GM18507 (cell line): ENCODE data around the gene ALKAL2.

ENCODE experiments used
- DNase-seq: peaks from one replicate; pipeline ENCODE4 v3.0.0; 2011; ENCODE audit warnings: low read depth; ENCODE audit not compliant: insufficient read length; ENCODE audit errors: extremely low spot score
- FAIRE-seq: peaks from 2 replicates; lab custom pipeline; 2011; peaks lifted over from hg19 to GRCh38; lab: Jason Lieb, UNC

The ALKAL2 gene

DNA sequence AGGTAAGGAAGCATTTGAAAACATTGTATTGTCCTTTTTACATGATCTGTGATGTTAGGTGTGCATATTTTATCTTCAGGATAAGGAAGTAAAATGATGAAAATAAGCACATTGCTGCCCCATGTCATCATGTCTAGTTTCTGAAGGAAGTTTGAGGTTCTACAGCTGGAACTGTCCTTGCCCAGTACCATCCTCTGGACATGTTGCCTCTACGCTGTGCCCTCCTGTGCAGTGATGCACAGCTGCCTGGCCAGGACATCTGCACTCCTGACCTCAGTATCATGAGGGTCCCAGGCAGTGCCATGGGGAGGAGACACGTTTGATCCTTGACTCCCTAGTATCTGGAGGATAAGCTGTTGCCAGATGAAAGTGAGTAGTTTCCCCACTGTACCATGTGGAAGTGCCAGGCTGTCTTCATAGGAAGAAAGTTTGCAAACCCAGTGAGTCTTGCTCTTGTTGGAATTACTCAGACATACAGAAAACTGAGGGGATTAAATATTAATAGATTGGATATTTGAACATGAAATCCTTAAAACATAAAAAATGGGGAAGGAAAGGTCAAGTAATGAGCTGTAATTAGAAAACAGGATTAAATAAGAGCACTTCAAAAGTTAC lies 9.5 kb downstream of the ALKAL2 start:
- DNase-seq (no peak), FAIRE-seq (no peak)

DNA sequence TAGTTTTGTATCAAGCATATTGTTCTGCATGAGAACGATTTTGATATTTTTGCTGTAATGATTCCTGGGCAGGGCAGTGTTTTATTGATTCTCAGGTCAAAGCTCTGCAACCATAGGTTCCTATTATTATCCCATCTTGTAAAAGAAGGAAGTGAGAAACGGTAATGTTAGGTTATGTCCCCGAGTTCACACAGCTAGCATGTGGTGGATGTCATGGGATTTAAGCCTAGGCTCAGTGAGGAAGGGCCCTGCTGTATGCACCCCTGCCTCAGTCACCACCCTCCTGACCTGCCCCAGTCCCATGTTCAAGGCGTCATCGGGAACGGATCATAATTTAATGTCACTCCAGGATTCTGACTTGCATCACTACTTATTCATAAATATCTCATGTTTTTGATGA lies 12.4 kb downstream of the ALKAL2 start:
- FAIRE-seq (peak; percentile 84), DNase-seq (no peak)

DNA sequence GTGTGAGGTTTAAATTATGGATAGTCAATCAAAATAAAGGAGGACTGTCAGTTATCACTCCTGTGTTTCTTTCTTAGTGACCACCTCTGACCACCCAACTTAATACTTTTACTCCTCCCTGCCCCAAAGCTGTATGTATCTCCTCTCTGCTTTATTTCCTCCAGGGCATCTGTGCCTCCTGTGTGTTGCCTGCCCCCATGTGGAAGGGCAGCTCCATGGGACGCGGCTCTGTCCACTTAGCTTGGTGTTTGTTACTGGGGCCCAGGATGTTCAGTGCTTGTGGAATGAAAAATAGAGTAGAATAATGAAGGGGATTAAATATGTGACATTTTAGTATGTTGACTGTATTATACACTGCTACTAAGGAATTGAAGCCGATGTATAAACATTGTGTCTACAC lies 13.4 kb downstream of the ALKAL2 start:
- DNase-seq = no peak
- FAIRE-seq = no peak

DNA sequence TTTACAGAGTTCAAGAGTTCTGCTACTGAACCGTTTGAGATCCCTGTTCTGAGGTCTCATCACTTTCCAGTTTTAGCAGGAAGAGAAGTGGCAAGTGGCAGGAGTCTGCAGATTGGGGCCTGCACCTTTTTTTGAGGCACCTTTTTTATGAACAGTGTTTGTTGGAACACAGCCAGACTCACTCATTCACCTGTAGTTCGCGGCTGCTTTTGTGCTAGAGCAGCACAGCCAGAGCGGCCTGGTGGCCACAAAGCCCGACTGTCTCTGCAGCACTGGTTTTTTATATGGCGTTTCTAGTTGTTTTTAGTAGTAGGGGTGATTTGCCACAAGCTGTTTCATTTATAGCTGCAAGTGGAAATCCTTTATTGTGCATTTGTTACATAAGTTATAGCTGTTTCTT lies 14.6 kb downstream of the ALKAL2 start:
- DNase-seq (no peak), FAIRE-seq (no peak)

DNA sequence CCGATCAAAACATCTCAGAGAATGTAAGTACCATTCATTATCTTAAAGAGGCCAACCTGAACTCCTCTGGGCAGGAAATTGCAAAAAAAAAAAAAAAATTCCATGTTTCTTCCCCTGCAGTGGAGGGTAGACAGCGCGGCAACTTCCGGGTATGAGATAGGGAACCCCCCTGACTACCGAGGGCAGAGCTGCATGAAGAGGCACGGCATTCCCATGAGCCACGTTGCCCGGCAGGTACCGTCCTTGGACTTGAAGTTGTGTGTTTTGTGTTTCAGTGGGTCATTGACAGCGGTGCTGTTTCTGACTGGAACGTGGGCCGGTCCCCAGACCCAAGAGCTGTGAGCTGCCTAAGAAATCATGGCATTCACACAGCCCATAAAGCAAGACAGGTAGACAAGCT lies 16.0 kb downstream of the ALKAL2 start:
- DNase-seq (no peak), FAIRE-seq (no peak)

DNA sequence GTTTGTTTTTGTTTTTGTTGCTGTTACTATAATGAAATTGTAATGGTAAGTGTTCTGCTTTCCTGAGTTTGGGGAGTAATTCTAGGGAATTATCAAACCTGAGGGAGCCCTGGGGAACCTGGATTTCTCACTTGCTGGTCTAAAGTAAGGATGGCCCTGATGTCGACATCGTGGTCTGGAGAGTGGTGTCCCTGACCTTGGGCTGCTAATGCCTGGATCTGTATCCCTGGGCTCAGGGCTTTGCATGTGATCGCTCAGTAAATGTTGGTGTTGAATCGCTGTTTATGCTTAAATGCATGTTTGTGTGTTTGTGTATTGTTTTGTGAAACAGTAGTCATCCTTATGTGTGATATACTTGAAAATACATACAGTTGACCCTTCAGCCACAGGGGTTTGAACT lies 17.0 kb downstream of the ALKAL2 start:
- DNase-seq (no peak), FAIRE-seq (no peak)

DNA sequence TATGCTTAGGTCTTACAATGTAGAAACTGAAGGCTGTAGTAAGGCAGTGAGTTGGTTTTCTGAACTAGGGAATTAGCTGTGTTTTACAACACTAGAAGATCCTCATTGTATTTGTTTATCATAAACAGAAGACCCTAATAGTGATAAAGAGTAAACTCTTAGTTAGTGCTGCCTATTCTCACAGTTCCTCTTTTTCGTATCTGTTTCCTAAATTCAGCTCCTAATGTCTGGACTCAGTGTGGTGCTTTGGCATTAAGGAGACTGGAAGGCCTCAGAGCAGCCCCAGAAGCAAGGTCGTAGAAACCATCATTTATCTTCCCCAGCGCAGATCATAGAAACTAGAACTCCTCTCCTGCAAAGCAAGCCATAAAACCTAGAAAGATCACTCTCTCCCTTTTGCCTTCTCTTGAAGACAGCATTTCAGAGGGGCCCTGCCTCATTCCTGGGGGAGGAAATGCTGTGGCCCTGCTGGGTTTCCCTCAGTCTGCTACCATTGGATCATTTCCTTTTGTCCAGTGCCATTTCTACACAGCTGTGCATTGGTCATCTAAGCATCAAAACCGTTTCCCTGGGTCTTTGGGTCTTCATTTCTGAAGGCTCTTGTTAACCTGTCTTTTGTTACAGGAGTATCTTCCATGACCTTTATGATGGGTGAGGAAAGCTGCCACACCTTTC lies 18.4 kb downstream of the ALKAL2 start:
- no peak for DNase-seq
- no peak for FAIRE-seq

DNA sequence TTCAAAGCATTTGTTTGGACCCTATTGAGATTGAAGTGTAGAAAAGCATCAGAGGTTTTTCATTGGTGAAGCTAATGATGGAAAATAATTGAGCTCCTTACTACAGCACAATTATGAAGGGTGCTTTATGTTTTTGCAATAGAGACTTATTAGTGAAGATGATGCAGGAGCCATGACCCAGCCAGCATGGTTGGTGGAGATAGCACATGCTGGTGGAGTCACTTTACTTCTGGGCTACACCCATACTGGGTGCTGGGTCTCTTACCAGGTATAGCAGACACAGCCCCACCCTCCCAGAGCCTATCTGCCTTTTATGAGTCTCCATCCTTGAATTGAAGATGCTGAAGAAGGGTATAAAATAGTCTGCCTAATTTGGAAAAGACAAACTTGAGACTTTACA lies 19.6 kb downstream of the ALKAL2 start:
- DNase-seq (no peak), FAIRE-seq (no peak)

DNA sequence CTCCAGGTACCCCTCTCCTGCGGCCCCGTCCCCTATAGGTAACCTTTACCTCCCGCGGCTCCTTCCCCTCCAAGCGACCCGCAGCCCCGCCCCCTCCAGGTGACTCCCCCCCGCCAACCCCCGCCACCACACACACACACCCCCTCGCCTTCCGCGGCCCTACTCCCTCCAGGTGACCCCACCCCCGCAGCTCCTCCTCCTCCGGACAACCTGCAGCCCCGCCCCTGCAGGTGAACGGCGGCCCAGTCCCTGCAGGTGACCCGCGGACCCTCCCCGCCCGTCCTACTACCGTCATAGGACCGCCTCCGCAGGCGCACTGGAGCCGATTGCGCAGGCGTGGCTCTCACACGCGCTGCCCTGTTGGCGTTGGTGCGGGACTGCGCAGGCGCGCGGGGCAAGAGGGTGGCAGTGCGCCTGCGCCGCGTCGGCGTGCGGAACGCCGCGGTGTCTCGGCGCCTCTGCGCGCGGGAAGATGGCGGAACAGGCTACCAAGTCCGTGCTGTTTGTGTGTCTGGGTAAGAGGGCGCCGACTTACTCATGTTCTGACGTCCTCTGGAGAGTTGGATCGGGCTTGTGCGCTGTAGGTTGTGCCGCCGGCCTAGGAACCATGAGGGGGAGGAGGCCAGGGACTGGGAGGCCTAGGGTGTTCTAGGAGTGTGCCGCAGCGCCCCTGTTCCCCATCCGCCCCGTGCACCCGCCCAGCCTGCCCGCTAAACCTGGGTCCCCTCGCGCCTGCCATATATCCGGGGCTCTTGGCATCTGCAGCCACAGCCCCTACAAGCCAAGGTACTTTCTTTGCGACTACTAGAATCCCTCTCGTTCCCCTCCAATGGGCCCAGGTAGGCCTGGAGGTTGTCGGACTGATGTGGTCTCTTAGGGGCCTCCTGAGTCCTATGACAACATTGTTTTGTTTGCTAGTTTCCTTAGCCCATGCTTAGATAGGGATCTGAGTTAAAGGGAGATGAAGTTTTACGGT lies 23.1 kb downstream of the ALKAL2 start, which contains the start of gene ACP1:
Gene ACP1, plus strand, starts transcription at position 455 of the 976 bp plus-strand sequence. Its CDS starts 18 bp downstream, at position 473.
- FAIRE-seq = peak; percentile 91

DNA sequence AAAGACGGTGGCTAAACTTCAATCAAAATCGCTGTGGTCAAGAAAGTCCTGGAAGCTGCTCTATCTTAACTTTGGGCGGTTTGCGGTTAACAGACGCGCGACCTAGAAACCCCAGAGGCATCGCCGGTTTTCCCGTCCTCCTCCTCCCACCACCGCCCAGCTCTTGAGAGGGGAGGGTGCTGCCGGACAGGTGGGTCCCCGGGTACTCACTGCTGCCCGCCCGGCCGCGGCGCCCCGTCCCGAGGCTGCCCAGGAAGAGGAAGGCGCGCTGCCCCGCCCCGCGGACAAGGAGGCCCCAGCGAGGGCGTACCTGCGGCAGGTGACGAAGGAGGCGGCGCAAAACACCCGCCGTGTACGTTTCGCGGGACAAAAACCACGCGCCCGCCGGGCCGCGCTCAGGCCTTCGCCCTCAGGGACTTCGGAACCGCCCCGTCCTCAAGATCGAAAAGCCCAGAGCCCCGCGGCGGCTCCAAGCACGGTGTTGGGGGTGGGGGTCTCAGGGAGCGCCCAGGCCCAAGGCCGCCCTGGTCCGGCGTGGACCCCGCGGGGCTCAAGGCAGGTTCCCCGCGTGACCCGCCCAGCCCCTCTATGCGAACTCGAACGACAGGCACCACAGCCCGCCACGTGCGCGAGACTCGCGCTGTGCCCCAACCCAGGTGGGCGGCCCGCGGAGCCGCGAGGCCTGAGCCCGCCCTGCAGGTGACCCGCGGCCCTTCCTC lies 24.0 kb downstream of the ALKAL2 start, which contains the start of gene SH3YL1:
Gene SH3YL1, minus strand, starts transcription at position 259 of the 719 bp plus-strand sequence. Its CDS starts 48 bp downstream, at position 211.
- DNase-seq (no peak), FAIRE-seq (no peak)

More for the DNA sequence above, 23.1 kb downstream of the ALKAL2 start, which contains the start of gene ACP1:
- peak; percentile 96 for DNase-seq

DNA sequence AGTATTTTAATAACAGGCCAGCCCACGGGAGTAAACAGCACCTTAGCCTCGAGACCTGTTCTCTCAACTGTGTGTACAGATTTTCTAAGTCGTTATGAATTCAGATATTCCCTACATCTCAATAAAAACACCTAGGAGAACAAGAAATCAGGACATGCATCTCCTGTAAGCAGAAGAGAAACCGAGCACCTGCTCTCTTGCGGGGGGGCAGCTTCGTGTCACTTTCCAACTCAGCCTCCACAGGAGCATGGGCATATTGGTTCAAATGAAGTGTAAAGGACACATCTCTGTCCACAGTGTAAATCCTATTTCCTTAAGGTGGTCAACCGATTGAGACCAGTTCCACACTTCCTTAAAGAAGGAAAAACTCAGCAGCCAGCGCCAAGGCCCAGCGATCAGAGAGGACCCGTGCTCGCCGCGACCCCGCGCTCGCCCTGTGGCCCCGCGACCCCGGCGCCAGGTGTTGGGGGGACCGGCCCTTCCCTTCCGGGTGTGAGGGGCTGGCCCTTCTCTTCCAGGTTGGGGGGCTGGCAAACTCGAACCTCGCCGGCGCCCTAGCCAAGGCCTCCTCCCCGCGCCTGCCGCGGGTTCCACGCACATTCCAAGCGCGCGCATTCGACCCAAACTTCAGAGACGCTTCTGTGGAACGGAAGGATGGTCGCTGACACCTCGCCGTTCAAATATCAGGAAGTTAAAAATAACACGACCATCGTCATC lies 24.7 kb downstream of the ALKAL2 start:
- FAIRE-seq (no peak), DNase-seq (no peak)

DNA sequence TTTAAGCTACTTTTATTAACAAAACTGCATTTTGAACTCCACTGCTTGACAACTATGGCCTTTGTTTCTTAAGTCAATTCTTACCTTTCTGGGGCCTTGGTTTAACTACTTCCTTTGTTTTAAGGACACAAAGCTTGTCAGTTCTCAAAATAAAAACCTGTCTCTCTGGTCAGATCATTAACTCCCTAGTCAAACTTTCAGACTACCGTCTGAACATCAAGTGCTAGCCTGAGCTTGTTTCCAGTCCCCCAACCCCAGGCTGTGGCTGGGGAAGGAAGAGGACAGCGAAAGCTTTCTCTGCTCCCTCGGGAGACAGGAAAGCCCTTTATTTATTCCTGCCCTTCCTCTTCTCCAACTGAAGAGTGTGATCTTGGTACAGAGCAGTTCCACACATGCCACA lies 25.8 kb downstream of the ALKAL2 start:
- no peak for FAIRE-seq

DNA sequence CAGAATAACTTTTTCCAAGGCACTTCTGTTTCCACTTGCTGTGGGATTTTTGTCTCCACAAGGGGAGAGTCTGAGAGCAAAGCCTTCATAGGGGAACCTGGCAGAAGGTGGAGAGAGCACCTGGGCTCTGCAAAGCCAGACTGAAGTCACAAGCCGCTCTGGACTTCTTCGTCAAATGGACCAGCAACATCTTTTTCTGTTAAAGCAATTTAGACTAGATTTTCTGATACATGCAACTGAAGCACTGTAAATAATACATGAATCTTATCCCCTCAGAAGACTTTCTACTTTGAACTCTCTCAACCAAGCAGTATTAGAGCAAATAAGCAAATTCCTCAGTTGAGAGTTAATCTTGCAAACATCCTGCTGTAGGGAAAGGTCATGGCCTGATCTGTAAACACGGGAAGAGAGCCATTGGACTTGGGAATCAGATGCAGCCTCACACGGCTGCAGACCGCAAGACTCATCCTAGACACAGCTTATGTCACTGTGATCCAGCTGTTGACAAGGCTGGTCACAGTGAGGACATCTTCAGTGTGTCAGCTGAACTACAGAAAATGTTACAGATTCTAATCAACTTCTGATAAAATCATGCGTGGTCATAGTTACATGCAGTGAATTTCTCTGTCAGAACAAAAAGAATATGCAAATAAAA lies 27.3 kb downstream of the ALKAL2 start:
- DNase-seq (no peak), FAIRE-seq (no peak)

More for the DNA sequence above, 25.8 kb downstream of the ALKAL2 start:
- DNase-seq = no peak

DNA sequence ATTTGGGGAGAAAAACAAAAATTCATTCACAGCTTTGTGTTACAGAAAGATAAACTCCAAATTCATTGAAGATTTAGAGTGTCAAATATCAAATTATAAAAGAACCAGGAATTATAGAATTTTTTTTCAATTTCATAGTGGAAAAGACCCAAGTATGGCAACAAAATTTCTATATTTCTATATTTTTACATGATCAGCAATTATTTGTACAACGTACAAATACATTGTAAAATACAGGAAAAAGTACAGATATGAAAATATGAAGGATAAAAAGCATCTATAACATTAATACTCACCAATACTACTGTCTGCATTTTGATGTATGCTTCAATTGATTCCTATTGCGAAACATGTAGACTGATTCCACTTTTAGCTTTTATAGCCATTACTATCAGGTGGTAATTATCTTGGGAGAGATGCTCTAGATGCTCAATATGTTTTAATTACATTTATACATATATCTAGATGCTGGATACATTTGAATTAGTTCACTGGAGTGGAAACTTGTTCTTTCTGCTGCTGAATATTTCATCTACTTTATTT lies 28.0 kb downstream of the ALKAL2 start:
- FAIRE-seq = no peak
- no peak for DNase-seq

DNA sequence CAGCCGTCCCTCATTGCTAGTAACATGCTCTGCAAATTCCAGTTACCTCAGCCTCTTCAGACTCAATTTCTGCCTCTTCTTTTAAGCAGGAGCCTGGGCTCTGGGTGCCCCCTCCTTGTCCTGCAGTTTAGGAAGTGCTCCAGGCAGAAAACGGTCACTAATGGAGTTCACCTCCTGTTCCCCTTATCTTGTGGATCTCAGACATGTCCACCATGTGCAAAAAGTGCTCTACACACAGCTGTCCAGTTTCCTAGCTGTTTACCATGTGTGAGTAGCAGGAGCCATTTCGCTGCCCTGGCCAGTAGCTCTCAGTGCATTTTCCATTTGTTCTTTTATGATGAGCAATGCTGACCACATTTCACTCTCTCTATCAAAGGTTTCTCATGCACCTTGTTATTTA lies 29.0 kb downstream of the ALKAL2 start:
- FAIRE-seq (no peak), DNase-seq (no peak)

DNA sequence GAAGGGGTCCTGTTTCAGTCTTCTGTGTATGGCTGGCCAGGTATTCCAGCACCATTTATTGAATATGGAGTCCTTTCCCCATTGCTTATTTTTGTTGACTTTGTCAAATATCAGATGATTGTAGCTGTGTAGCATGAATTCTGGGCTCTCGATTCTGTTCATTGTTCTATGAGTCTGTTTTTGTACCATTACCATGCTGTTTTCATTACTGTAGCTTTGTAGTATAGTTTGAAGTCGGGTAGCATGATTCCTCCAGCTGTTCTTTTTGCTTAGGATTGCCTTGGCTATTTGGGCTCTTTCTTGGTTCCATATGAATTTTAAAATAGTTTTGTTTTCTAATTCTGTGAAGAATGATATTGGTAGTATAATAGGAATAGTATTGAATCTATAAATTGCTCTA lies 30.0 kb downstream of the ALKAL2 start:
- FAIRE-seq = no peak
- DNase-seq = no peak

DNA sequence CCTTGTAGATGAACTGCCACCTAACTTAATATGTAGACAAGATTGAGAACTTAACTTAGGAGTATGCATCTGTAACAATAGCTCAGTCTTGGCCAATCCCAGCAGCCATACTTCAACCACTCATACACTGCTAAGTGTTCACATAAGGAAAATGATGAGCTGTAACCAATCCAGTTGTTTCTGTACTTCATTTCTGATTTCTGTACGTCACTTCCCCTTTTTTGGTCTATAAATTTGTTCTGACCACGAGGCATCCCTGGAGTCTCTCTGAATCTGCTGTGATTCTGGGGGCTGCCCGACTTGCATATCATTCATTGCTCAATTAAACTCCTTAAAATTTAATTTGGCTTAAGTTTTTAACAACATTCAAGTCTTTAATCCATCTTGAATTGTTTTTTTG lies 30.5 kb downstream of the ALKAL2 start:
- FAIRE-seq (no peak), DNase-seq (no peak)

DNA sequence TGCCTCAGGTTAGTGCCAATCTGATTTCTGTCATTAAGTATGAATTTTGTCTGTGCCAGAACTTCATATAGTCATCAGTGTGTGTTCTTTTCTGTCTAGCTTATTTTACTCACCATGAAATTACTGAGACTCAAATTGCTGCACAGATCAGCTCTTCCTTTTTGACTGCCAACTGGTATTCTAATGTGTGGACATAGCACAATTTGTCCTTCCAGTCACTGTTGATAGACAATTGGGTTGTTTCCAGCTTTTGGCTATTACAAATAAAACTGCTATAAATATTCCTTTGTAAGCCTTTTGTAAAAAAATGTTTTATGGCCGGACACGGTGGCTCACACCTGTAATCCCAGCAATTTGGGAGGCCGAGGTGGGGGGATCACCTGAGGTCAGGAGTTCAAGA lies 31.8 kb downstream of the ALKAL2 start:
- FAIRE-seq (no peak), DNase-seq (no peak)
